ENCODE measurements around the gene TOMM40.
"Not testable (repeated sequence)": the region's sequence is repeated elsewhere in the genome, so short reads cannot be mapped to it uniquely, and the experiment has no call there.

DNA sequence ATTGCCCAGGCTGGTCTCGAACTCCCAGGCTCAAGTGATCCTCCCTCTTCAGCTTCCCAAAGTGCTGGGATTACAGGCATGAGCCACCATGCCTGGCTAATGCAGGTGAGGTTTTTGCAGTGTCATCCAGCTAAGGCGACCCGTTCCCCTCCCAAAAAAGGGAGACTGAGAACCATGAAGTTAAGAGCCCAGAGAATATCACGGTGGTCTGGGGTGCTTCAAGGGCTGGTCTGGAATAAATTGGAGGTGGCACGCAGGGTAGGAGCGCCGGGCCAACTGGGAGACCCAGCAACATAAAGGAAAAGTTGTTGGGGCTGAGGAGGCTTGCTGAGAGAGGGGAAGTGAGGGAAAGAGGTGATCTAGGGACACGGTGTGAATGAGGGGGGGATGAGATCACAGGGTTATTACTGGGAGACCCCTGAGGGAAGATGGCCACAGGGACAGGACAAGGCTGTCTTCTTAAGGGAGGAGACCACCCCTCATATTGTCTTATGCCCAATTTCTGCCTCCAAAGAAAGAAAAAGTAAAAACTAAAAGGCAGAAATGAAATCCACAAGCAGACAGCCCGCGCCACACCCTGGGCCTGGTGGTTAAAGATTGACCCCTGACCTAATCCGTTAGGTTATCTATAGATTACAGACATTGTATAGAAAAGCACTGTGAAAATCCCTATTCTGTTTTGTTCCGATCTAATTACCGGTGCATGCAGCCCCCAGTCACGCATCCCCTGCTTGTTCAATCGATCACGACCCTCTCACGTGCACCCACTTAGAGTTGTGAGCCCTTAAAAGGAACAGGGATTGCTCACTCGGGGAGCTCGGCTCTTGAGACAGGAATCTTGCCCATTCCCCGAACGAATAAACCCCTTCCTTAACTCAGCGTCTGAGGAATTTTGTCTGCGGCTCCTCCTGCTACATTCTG, 22.7 kb downstream of the TOMM40 start:
- TF ChIP-seq CTCF (IDR thresholded peaks at IDR 0.05 in 8 of 11, conservative IDR thresholded peaks at IDR 0.05 in 3 of 11); POLR2A (IDR thresholded peaks at IDR 0.05); POLR2AphosphoS5 (IDR thresholded peaks at IDR 0.05): not testable (repeated sequence)

All from spleen (tissue), 7 donors.